Measurements from ENCODE around the gene TAS2R13.

Gene TAS2R13

GRCh38 chr12:10867381-10867780, 42.0 kb downstream of the TAS2R13 start:
- DNase-seq (ENCODE audit: low read depth in 2 of 2) = no peak

- DNase-seq (ENCODE audit: low read depth in 2 of 2) = no peak
Observed at GRCh38 chr12:10863512-10864218, 45.7 kb downstream of the TAS2R13 start.

DNA sequence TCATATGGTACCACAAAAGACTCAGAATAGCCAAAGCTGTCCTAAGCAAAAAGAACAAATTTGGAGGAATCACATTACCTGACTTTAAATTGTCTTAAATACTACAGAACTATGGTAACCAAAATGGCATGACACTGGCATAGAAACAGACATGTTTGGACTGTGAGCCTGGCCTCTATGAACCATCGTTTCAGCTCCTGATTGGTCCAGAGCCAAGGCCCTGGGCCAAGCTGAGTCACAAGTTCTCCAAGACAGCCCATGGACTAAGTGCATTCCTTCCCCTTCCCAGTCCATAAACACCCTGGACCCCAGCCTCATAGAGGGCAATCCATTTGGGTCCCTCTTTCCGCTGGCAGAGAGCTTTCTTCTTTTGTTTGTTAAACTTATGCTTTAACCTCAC, 48.0 kb downstream of the TAS2R13 start:
- DNase-seq (ENCODE audit: low read depth in 2 of 2) = no peak

All from fibroblast of skin of left biceps (primary cell).